ENCODE results near the gene MRPL58. TPM values are rescaled to one million over a fixed set of nuclear protein-coding genes. Genes with fewer than 3 reads are reported as not detected.

MRPL58 gene
- 36.5 and 42.3 TPM in 2 replicates for total RNA-seq

DNA sequence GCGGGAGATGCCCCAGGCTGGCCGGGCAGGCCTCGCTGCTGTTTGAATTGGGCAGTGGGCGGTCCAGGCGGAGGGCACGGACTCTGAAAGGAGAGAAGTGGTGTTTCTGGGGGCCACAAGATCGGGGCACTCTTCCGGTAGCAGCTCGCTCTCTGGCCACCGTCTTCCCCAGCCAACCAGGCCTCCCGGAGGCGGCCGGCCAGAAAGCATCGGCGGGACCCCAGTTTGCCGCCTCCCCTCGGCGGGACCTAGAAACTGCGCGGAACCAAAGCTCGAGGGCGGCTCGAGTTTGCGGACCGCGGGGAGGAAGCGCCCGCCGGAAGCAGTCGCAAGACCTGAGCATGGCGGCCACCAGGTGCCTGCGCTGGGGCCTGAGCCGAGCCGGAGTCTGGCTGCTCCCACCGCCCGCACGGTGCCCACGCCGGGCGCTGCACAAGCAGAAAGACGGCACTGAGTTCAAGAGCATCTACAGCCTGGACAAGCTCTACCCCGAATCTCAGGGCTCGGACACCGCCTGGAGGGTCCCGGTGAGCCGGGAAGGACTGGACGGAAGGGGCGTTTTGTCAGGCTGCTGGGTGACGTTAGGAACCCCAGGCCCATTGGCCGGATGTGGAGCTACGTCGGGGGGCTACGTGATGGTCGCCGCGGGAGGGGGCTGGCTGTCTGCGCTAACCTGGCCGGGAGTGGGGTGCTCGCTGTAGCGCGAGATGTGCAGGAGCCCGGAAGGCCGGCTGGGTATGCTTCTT is at the start of gene MRPL58:
Gene MRPL58, plus strand, starts transcription at position 325 of the 746 bp plus-strand sequence. Its CDS starts 17 bp downstream, at position 342.

DNA sequence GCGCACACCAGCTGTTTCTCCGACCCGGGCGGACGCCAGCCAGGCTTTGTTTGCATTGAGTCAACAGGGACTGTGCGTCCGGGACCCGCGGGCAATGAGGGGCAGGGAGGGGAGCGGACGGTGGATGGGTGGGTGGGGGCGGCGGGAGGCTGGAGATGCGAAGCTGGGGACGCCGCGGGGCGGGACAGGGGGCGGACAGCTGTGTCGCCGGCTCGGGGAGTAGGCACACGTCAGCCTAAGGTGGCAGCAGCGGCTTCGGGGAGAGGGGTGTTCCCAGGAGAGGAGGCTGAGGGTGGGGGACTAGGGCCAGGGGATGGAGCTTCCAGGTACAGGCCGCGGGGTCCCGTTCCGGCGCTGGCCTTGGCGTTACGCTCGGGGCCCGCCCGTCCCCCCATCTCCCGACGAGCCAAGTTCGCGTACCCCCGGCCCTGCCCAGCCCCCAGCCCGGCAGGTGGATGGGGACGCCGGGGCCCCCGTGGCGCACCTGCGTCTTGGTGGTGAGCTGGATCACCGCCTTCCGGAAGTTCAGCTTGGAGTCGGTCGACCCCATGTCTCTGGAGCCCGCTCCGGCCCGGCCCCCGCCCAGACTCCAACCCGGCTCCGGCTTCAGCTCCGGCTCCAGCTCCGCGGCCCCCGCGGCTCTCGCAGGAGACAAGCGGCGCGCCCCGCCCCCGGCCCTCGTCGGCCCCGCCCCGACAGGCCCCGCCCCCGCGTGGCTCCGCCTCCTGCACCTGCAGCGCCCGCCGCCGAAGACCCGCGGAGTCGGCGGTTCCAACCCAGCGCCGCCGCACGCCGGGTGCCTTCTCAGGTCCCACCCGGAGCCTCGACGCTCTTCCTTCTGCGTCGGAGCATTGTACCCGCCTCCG is 40.1 kb upstream of the MRPL58 start, which contains the start of gene HID1:
Gene HID1, minus strand, starts transcription at position 653 of the 866 bp plus-strand sequence. Its CDS starts 103 bp downstream, at position 550.

DNA sequence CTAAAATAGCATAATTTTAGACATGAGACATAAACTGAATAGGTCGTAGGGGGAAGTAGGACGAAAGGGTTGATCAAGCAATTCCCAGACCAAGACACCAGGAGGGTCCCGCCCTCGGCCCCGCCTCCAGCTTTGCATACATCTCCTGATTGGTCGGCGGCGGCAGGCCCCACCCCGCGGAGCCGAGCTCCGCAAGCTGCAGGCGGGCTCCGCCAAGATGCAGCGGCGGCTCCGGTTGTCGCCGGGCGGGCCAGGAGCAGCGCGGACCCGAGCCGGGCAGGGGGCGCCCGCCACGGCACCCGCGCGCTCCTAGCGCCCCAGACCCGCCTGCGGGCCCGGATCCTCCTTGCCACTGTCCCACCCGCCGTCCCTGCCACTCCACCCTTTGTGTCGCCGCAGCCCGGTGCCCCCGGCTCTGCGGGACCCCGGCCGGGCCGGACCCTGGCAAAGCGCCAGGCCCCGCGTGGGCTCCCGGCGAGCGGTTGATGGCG is 25.0 kb upstream of the MRPL58 start, which contains the start of gene CDR2L:
Gene CDR2L, plus strand, starts transcription at position 215 of the 491 bp plus-strand sequence. CDS start 412 bp downstream, outside the sequence.

DNA sequence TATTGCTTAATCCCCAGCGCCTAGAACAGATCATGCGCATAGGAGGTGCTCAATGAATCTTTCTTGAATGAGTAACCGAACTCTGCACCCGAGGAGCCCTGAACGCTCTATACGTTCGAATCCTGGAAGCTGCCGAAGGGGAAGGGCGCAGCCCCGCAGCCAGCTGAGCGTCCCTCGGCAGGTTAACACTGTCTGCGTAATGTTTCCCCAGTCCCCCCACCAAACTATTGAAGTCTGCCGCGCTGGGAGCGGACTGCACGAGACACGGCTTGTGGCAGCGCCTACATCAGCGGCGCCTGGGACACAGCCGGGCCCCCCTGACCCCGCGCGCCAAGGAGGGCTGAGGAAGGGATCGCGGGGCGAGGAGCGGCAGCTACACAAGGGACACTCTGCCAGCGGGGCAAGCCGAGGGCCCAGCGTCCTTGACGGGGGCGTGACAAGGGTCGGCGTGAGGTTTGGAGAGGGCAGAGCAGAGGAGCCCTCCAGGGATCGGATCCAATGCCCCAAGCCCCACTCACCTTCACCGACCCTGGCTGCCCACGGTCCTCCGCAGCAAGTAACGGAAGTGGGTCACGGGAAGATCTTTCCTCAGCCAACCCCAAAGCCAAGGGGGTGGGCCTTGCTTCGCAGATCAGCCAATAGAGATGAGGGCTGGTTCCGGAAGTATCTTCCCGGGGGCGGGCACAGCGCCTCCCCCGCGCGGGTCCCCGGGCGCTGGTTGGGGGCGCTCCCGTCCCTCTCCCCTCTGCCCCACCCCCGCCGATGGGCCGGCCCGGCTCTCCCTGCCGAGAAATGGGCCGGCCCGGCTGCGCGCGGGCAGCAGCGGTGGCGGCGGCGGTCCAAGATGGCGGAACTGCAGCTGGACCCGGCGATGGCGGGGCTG is 34.2 kb downstream of the MRPL58 start, which contains the start of the genes ATP5PD and KCTD2:
Gene ATP5PD, minus strand, starts transcription at position 563 of the 883 bp plus-strand sequence. CDS start 4,319 bp downstream, outside the sequence.
Gene KCTD2, plus strand, starts transcription at position 819 of the 883 bp plus-strand sequence. Its CDS starts 26 bp downstream, at position 845.

Other genes with a start within 250 kb of the MRPL58 start
- gene NAT9, start 236.3 kb upstream of the MRPL58 start, total RNA-seq = 20.5 and 23.5 TPM in 2 replicates
- under 0.01 TPM in 1 of 2 replicates, not detected in the other for gene GRIN2C, start 152.8 kb upstream of the MRPL58 start, total RNA-seq
- gene FDXR, start 139.7 kb upstream of the MRPL58 start, total RNA-seq = 19.4 and 20.9 TPM in 2 replicates
- not detected in 2 replicates for gene FADS6, start 119.0 kb upstream of the MRPL58 start, total RNA-seq
- not detected in 2 replicates for gene USH1G, start 89.4 kb upstream of the MRPL58 start, total RNA-seq
- gene OTOP2, start 88.4 kb upstream of the MRPL58 start, total RNA-seq = not detected in 2 replicates
- not detected in 2 replicates for gene OTOP3, start 76.8 kb upstream of the MRPL58 start, total RNA-seq
- gene HID1, start 39.9 kb upstream of the MRPL58 start, total RNA-seq = 1.3 TPM in 1 of 2 replicates, not detected in the other
- gene CDR2L, start 25.0 kb upstream of the MRPL58 start, total RNA-seq = 14.0 and 15.0 TPM in 2 replicates
- 236 and 284 TPM in 2 replicates for gene ATP5PD, start 34.3 kb downstream of the MRPL58 start, total RNA-seq
- 18.2 and 20.5 TPM in 2 replicates for gene KCTD2, start 34.6 kb downstream of the MRPL58 start, total RNA-seq
- gene SLC16A5, start 75.3 kb downstream of the MRPL58 start, total RNA-seq = 2.8 and 4.2 TPM in 2 replicates
- 3.8 and 3.9 TPM in 2 replicates for gene ARMC7, start 97.3 kb downstream of the MRPL58 start, total RNA-seq
- 43.7 and 60.3 TPM in 2 replicates for gene NT5C, start 119.1 kb downstream of the MRPL58 start, total RNA-seq
- 44.3 and 57.8 TPM in 2 replicates for gene JPT1, start 141.8 kb downstream of the MRPL58 start, total RNA-seq
- 66.5 and 71.5 TPM in 2 replicates for gene SUMO2, start 170.3 kb downstream of the MRPL58 start, total RNA-seq
- gene NUP85, start 193.0 kb downstream of the MRPL58 start, total RNA-seq = 14.9 and 15.1 TPM in 2 replicates
- gene GGA3, start 248.9 kb downstream of the MRPL58 start, total RNA-seq = 11.9 and 23.0 TPM in 2 replicates
- 31.1 and 37.8 TPM in 2 replicates for gene MRPS7, start 249.2 kb downstream of the MRPL58 start, total RNA-seq